CD4-positive, alpha-beta memory T cell (primary cell): ENCODE data around the gene ATG5. TPM values are rescaled to one million over a fixed set of nuclear protein-coding genes. Genes with fewer than 3 reads are reported as not detected.
A peak's percentile ranks its signal among the peaks of the same experiment; 100 is the strongest.

Source experiments
- CTCF ChIA-PET: fragments of 350-600 bp; sonication (Branson Sonifier 250); formaldehyde crosslinking; loops from one replicate; lab custom pipeline; 2021; ENCODE audit warnings: inconsistent platforms; ENCODE audit not compliant: partially characterized antibody; lab: Charles Lee
- POLR2A ChIA-PET: fragments of 350-600 bp; sonication (Branson Sonifier 250); formaldehyde crosslinking; loops from one replicate; lab custom pipeline; 2021; ENCODE audit not compliant: partially characterized antibody; lab: Charles Lee
- DNase-seq, 5 donors: peaks; one replicate each; pipeline versions ENCODE4 v3.0.0 to v3.0.0-alpha.2; 2020 to 2022; ENCODE audit warnings: mixed read lengths in 1 of 5
- H3K27ac ChIP-seq: one replicate; pipeline ENCODE4 v1.7.0; 2013; ENCODE audit warnings: low read depth, low read length
- H3K27me3 ChIP-seq: 2 replicates; pipeline ENCODE4 v1.7.0; 2013; ENCODE audit warnings: mild to moderate bottlenecking, low read length, moderate library complexity; ENCODE audit not compliant: insufficient read depth
- H3K36me3 ChIP-seq: 2 replicates; pipeline ENCODE4 v1.7.0; 2013; ENCODE audit warnings: mild to moderate bottlenecking, low read length, moderate library complexity; ENCODE audit not compliant: insufficient read depth
- H3K4me1 ChIP-seq: 2 replicates; pipeline ENCODE4 v1.7.0; 2013; ENCODE audit warnings: mild to moderate bottlenecking, low read length, moderate library complexity; ENCODE audit not compliant: insufficient read depth
- H3K4me3 ChIP-seq, 2 donors: one replicate each; pipeline ENCODE4 v1.7.0; 2013; ENCODE audit warnings: low read length in 2 of 2, mild to moderate bottlenecking in 1 of 2
- H3K9me3 ChIP-seq, 2 donors: one replicate each; pipeline ENCODE4 v1.7.0; 2013; ENCODE audit warnings: low read length in 2 of 2, control low read depth in 1 of 2; ENCODE audit not compliant: control insufficient read depth in 1 of 2
- H3K27ac Mint-ChIP-seq, 7 donors: one replicate each; pipeline ENCODE4 v1.8.0; 2020 to 2021; ENCODE audit warnings: mixed read lengths in 7 of 7, mild to moderate bottlenecking in 6 of 7, inconsistent platforms in 3 of 7, moderate library complexity in 3 of 7
- H3K27me3 Mint-ChIP-seq, 2 donors: one replicate each; pipeline ENCODE4 v1.8.0; 2020 to 2021; ENCODE audit warnings: mixed read lengths in 2 of 2
- H3K36me3 Mint-ChIP-seq, 2 donors: one replicate each; pipeline ENCODE4 v1.8.0; 2020 to 2021; ENCODE audit warnings: mixed read lengths in 2 of 2, inconsistent platforms in 1 of 2, mild to moderate bottlenecking in 1 of 2
- H3K4me1 Mint-ChIP-seq, 4 donors: one replicate each; pipeline ENCODE4 v1.8.0; 2020 to 2021; ENCODE audit warnings: mixed read lengths in 4 of 4, mild to moderate bottlenecking in 1 of 4
- H3K4me3 Mint-ChIP-seq, 8 donors: one replicate each; pipeline ENCODE4 v1.8.0; 2020 to 2021; ENCODE audit warnings: mixed read lengths in 8 of 8, mild to moderate bottlenecking in 7 of 8, moderate library complexity in 6 of 8, inconsistent platforms in 3 of 8
- H3K9me3 Mint-ChIP-seq, 8 donors: one replicate each; pipeline ENCODE4 v1.8.0; 2020 to 2021; ENCODE audit warnings: mixed read lengths in 8 of 8, mild to moderate bottlenecking in 5 of 8, inconsistent platforms in 3 of 8, moderate library complexity in 1 of 8
- intact Hi-C: fragments of 100-400 bp; cut with micrococcal nuclease; formaldehyde crosslinking; loops from one replicate; pipeline ENCODE4 v1.15.1; 2023
- polyA plus RNA-seq, 2 donors: library from polyadenylated mRNA; unstranded; fragments of 300-500 nt; fragmentation: Illumina TruSeq; gene quantifications; one replicate each; pipeline ENCODE4 v1.2.3, GENCODE V29; 2021
- total RNA-seq, 2 experiments: library from RNA; stranded (reverse); gene quantifications; one replicate each; pipeline ENCODE4 v1.2.3, GENCODE V29; 2021

Gene ATG5
- total and polyA plus RNA-seq, 4 experiments from 2014 or later: 26.8 to 49.7 (median 35.2) TPM

DNA sequence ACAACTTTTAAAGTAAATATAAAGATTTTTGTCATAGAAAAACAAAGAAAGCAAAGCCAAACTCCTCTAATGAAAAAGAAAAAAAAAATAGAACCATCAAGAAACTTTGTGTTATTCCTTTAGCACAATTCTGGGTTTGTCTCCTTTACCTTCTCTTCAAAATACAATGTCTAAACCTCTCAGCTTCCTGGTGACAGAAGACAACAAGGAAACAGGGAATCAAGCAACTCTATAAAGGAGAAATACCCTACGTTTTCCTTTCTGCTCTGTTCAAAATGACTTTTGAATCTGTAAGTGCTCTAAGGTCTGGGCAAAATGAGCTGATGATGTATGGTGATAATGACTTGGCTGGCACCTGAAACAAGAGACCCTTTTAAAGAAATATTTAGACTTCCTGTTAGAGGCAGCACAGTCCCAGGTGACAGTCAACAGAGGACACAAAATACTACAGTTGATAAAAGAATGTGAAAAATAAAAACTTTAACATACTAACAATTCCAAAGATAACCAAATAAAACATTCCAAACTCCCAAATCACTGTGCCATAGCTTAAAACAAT is 138.1 kb downstream of the ATG5 start:
- peaks cover 4% of the 10 kb centered on the region for H3K36me3 ChIP-seq
- H3K27me3 ChIP-seq: no peaks in the 10 kb centered on the region
- H3K27ac Mint-ChIP-seq: peak overlapping the region in 5 of 7 donors; percentile 9 to 84 (median 49)
- H3K9me3 Mint-ChIP-seq: peaks cover 0 to 1% (median 0%) of the 10 kb centered on the region in 8 donors
- H3K4me3 Mint-ChIP-seq: peak overlapping the region in 5 of 8 donors; percentile 11 to 50 (median 29)
- H3K36me3 Mint-ChIP-seq: peaks cover 6 to 7% of the 10 kb centered on the region in 2 donors
- no peak overlapping the region for H3K4me3 ChIP-seq
- no peak for DNase-seq
- H3K4me1 ChIP-seq: peaks cover 70% of the 10 kb centered on the region
- H3K4me1 Mint-ChIP-seq: peaks cover 37 to 60% (median 51%) of the 10 kb centered on the region in 4 donors
- no peak overlapping the region for H3K27ac ChIP-seq
- H3K9me3 ChIP-seq: no peaks in the 10 kb centered on the region
- H3K27me3 Mint-ChIP-seq: no peaks in the 10 kb centered on the region
- ChIA-PET CTCF (interaction anchor here (0.6 to 2.5 kb wide), 5 partner anchors 8 to 36 kb away, joined by 3 to 11 read pairs (median 4); no protein-coding TSS in a partner anchor), POLR2A (interaction anchor here (0.9 to 3.6 kb wide), 6 partner anchors 9 to 195 kb away, joined by 3 to 12 read pairs (median 6); no protein-coding TSS in a partner anchor)
- intact Hi-C loops: no loop called here

DNA sequence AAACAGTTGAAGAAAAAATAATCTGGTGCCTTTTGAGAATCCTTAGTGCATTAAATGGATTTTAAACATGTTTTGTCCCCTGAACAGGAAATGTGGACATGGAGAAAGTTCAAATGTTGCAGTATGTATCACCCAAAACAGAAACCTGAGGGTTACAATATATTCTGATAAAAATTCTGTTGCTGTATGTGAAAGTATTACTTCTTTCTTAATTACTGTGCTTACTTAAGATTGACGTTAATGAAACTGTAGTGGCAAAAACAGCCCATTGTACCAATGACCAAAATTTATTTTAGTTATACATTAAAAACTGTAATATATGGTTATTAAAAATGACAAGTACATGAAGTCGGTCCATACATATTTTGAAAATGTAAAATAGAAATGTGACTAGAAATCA is 138.8 kb downstream of the ATG5 start:
- H3K27ac ChIP-seq: no peak overlapping the region
- peaks cover 72% of the 10 kb centered on the region for H3K4me1 ChIP-seq
- CTCF ChIA-PET: interaction anchor here (0.6 kb wide), 1 partner anchor 18 kb away, joined by 3 read pairs; no protein-coding TSS in a partner anchor
- intact Hi-C loops: no loop called here
- Mint-ChIP-seq H3K27ac (peak overlapping the region in 5 of 7 donors; percentile 2 to 57 (median 14)), H3K36me3 (peaks cover 6 to 7% of the 10 kb centered on the region in 2 donors), H3K4me1 (peaks cover 45 to 68% (median 58%) of the 10 kb centered on the region in 4 donors), H3K27me3 (no peaks in the 10 kb centered on the region), H3K9me3 (peaks cover 0 to 1% (median 0%) of the 10 kb centered on the region in 8 donors), H3K4me3 (peak overlapping the region in 6 of 8 donors; percentile 18 to 60 (median 38))
- H3K4me3 ChIP-seq: no peak overlapping the region
- H3K9me3 ChIP-seq: no peaks in the 10 kb centered on the region
- POLR2A ChIA-PET: interaction anchor here (1.0 to 3.6 kb wide), 4 partner anchors 45 to 194 kb away, joined by 4 to 12 read pairs (median 6); no protein-coding TSS in a partner anchor
- H3K27me3 ChIP-seq: no peaks in the 10 kb centered on the region
- no peak for DNase-seq
- H3K36me3 ChIP-seq: peaks cover 4% of the 10 kb centered on the region

- H3K4me3 ChIP-seq: no peak overlapping the region
- DNase-seq: peak in 1 of 5 donors; percentile 34
- peaks cover 77% of the 10 kb centered on the region for H3K4me1 ChIP-seq
- H3K9me3 ChIP-seq: no peaks in the 10 kb centered on the region
- H3K4me3 Mint-ChIP-seq: peak overlapping the region in 6 of 8 donors; percentile 18 to 60 (median 38)
- no peaks in the 10 kb centered on the region for H3K27me3 Mint-ChIP-seq
- no peaks in the 10 kb centered on the region for H3K27me3 ChIP-seq
- CTCF ChIA-PET: interaction anchor here (1.3 kb wide), 1 partner anchor 9 kb away, joined by 3 read pairs; no protein-coding TSS in a partner anchor
- H3K9me3 Mint-ChIP-seq: peaks cover 0 to 1% (median 0%) of the 10 kb centered on the region in 8 donors
- peaks cover 48 to 74% (median 61%) of the 10 kb centered on the region in 4 donors for H3K4me1 Mint-ChIP-seq
- intact Hi-C loops: no loop called here
- peaks cover 6 to 7% of the 10 kb centered on the region in 2 donors for H3K36me3 Mint-ChIP-seq
- peak overlapping the region in 4 of 7 donors; percentile 14 to 53 (median 41) for H3K27ac Mint-ChIP-seq
- POLR2A ChIA-PET: interaction anchor here (3.6 kb wide), 1 partner anchor 44 kb away, joined by 12 read pairs; no protein-coding TSS in a partner anchor
- no peak overlapping the region for H3K27ac ChIP-seq
- peaks cover under 1% of the 10 kb centered on the region for H3K36me3 ChIP-seq
These were observed 139.4 kb downstream of the ATG5 start for GRCh38 chr6:106186172-106186571.

- no peak overlapping the region for H3K27ac ChIP-seq
- no peaks in the 10 kb centered on the region for H3K9me3 ChIP-seq
- no peak overlapping the region for H3K4me3 ChIP-seq
- DNase-seq: no peak
- Mint-ChIP-seq H3K36me3 (peaks cover 6 to 7% of the 10 kb centered on the region in 2 donors), H3K27ac (peak overlapping the region in 2 of 7 donors; percentile 14 to 53), H3K9me3 (peaks cover 0 to 1% (median 0%) of the 10 kb centered on the region in 8 donors), H3K4me1 (peaks cover 49 to 75% (median 64%) of the 10 kb centered on the region in 4 donors), H3K27me3 (no peaks in the 10 kb centered on the region), H3K4me3 (peak overlapping the region in 3 of 8 donors; percentile 21 to 50 (median 23))
- no peaks in the 10 kb centered on the region for H3K36me3 ChIP-seq
- H3K27me3 ChIP-seq: no peaks in the 10 kb centered on the region
- ChIA-PET CTCF (interaction anchor here (1.3 kb wide), 1 partner anchor 9 kb away, joined by 3 read pairs; no protein-coding TSS in a partner anchor), POLR2A (interaction anchor here (0.8 to 3.6 kb wide), 3 partner anchors 31 to 98 kb away, joined by 3 to 12 read pairs (median 3); no protein-coding TSS in a partner anchor)
- intact Hi-C loops: no loop called here
- peaks cover 82% of the 10 kb centered on the region for H3K4me1 ChIP-seq
These were observed 139.9 kb downstream of the ATG5 start for GRCh38 chr6:106185615-106186014.

DNA sequence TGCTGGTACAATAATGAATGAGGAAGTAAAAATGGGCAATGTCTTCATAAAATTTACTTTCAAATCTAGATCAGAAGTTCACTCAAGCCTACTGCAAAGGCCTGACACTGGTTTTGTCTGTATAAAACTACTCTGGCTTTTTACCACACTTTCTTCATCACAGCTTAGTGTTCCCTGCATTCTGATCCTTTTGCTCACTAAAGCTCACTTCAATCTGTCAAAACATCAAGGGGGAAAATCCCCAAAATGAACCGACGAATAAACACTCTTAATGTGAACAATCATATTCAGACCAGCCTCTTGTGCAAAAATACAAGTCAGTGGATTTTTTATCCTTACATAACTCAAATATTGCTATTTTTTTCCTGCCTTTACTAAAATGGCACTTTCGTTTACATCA is 140.9 kb downstream of the ATG5 start:
- Mint-ChIP-seq H3K36me3 (peaks cover 6 to 7% of the 10 kb centered on the region in 2 donors), H3K4me1 (peaks cover 48 to 75% (median 63%) of the 10 kb centered on the region in 4 donors), H3K4me3 (peak overlapping the region in 1 of 8 donors; percentile 58), H3K27me3 (no peaks in the 10 kb centered on the region), H3K27ac (peak overlapping the region in 2 of 7 donors; percentile 59 to 66), H3K9me3 (peaks cover 0 to 1% (median 0%) of the 10 kb centered on the region in 8 donors)
- CTCF ChIA-PET: interaction anchor here (0.8 to 1.2 kb wide), 2 partner anchors 10 to 16 kb away, joined by 3 read pairs; no protein-coding TSS in a partner anchor
- H3K4me1 ChIP-seq: peaks cover 91% of the 10 kb centered on the region
- no peak overlapping the region for H3K27ac ChIP-seq
- no peaks in the 10 kb centered on the region for H3K27me3 ChIP-seq
- no peaks in the 10 kb centered on the region for H3K9me3 ChIP-seq
- DNase-seq: peak in 1 of 5 donors; percentile 13
- no peaks in the 10 kb centered on the region for H3K36me3 ChIP-seq
- POLR2A ChIA-PET: interaction anchor here (0.6 to 3.6 kb wide), 3 partner anchors 43 to 190 kb away, joined by 3 to 12 read pairs (median 3); no protein-coding TSS in a partner anchor
- intact Hi-C loops: no loop called here
- H3K4me3 ChIP-seq: no peak overlapping the region

GRCh38 chr6:106183430-106183829 is 142.1 kb downstream of the ATG5 start:
- POLR2A ChIA-PET: interaction anchor here (0.8 to 2.6 kb wide), 6 partner anchors 10 to 84 kb away, joined by 3 to 8 read pairs (median 4); no protein-coding TSS in a partner anchor
- Histone ChIP-seq H3K9me3 (no peaks in the 10 kb centered on the region), H3K27ac (no peak overlapping the region), H3K27me3 (no peaks in the 10 kb centered on the region), H3K36me3 (no peaks in the 10 kb centered on the region), H3K4me1 (peaks cover 91% of the 10 kb centered on the region), H3K4me3 (no peak overlapping the region)
- peak overlapping the region in 6 of 8 donors; percentile 17 to 30 (median 20) for H3K4me3 Mint-ChIP-seq
- peaks cover 6 to 7% of the 10 kb centered on the region in 2 donors for H3K36me3 Mint-ChIP-seq
- no peak overlapping the region for H3K27ac Mint-ChIP-seq
- no peaks in the 10 kb centered on the region for H3K27me3 Mint-ChIP-seq
- CTCF ChIA-PET: interaction anchor here (1.3 to 1.5 kb wide), 3 partner anchors 8 to 39 kb away, joined by 3 to 4 read pairs (median 4); no protein-coding TSS in a partner anchor
- peaks cover 0 to 1% (median 0%) of the 10 kb centered on the region in 8 donors for H3K9me3 Mint-ChIP-seq
- peaks cover 43 to 68% (median 56%) of the 10 kb centered on the region in 4 donors for H3K4me1 Mint-ChIP-seq
- no peak for DNase-seq
- intact Hi-C loops: no loop called here
